Fibroblast of lung (primary cell): Measurements from ENCODE around the gene SIX1. TPM values are rescaled to one million over a fixed set of nuclear protein-coding genes. Genes with fewer than 3 reads are reported as not detected.

ENCODE experiments used
- DNase-seq, 2 donors: peaks; one replicate each; pipeline versions ENCODE4 v3.0.0 to v3.0.0-alpha.2; 2010; ENCODE audit warnings: low read depth in 2 of 2
- H2AFZ ChIP-seq: 2 replicates; pipeline ENCODE4 v1.5.1; 2012; ENCODE audit warnings: low read length, control low read depth, inconsistent platforms
- H3K27ac ChIP-seq: 2 replicates; pipeline ENCODE4 v1.5.1; 2011; ENCODE audit warnings: low read length, control low read depth; ENCODE audit not compliant: insufficient read depth
- H3K27me3 ChIP-seq: 2 replicates; pipeline ENCODE4 v1.5.1; 2011; ENCODE audit warnings: mild to moderate bottlenecking, low read length; ENCODE audit not compliant: control insufficient read depth, insufficient read depth
- H3K36me3 ChIP-seq: 2 replicates; pipeline ENCODE4 v1.5.1; 2011; ENCODE audit warnings: low read length; ENCODE audit not compliant: control insufficient read depth, insufficient read depth
- H3K4me1 ChIP-seq: 2 replicates; pipeline ENCODE4 v1.5.1; 2011; ENCODE audit warnings: low read length; ENCODE audit not compliant: control insufficient read depth, insufficient read depth; ENCODE audit errors: extremely low read depth
- H3K4me2 ChIP-seq: 2 replicates; pipeline ENCODE4 v1.5.1; 2011; ENCODE audit warnings: low read length, control low read depth; ENCODE audit not compliant: insufficient read depth; ENCODE audit errors: extremely low read depth
- H3K4me3 ChIP-seq, 4 experiments: fragments of 200-600 bp in 1 of 4; sonication (generic) in 1 of 4; replicated peaks in 1 of 4; 2 replicates each; pipeline ENCODE4 v1.5.1; 2011 to 2016; ENCODE audit warnings: low read length in 4 of 4, low read depth in 3 of 4, mild to moderate bottlenecking in 3 of 4, control low read depth in 2 of 4, inconsistent platforms in 1 of 4, mixed read lengths in 1 of 4; ENCODE audit not compliant: insufficient read depth in 1 of 4; ENCODE audit errors: control extremely low read depth in 1 of 4
- H3K79me2 ChIP-seq: 2 replicates; pipeline ENCODE4 v1.5.1; 2012; ENCODE audit warnings: mild to moderate bottlenecking, low read length, inconsistent platforms; ENCODE audit not compliant: control insufficient read depth, insufficient read depth
- H3K9ac ChIP-seq: 2 replicates; pipeline ENCODE4 v1.5.1; 2011; ENCODE audit warnings: mild to moderate bottlenecking, low read length, control low read depth; ENCODE audit not compliant: insufficient read depth
- H3K9me3 ChIP-seq: 2 replicates; pipeline ENCODE4 v1.5.1; 2012; ENCODE audit warnings: low read depth, low read length; ENCODE audit not compliant: control insufficient read depth, insufficient read depth
- H4K20me1 ChIP-seq: 2 replicates; pipeline ENCODE4 v1.5.1; 2011; ENCODE audit warnings: low read length; ENCODE audit not compliant: control insufficient read depth, insufficient read depth; ENCODE audit errors: extremely low read depth
- EZH2 ChIP-seq: IDR thresholded peaks from 2 replicates; pipeline ENCODE4 v1.5.1; 2012; ENCODE audit warnings: low read length, control low read depth, mild to moderate bottlenecking; ENCODE audit errors: missing control alignments
- polyA plus RNA-seq, 2 donors: library from polyadenylated mRNA; depleted of rRNA in 1 of 2; stranded (reverse) in 1 of 2; unstranded in 1 of 2; fragments of >200 nt; gene quantifications; 2 replicates each; pipeline ENCODE4 v1.2.1, GENCODE V29; 2011 to 2012; ENCODE audit warnings: missing spikeins in 1 of 2
- total RNA-seq: library from RNA; depleted of rRNA; stranded (reverse); fragments of >200 nt; gene quantifications from 2 replicates; pipeline ENCODE4 v1.2.1, GENCODE V29; 2014
- TF ChIP-seq, protein P1 (sequence below), 2 donors: IDR thresholded peaks in 1 of 2; conservative IDR thresholded peaks in 1 of 2; 1 replicate in 1 of 2; 2 replicates in 1 of 2; pipeline ENCODE4 v1.5.1; 2011 to 2012; ENCODE audit warnings: low read length in 2 of 2, control low read depth in 1 of 2, inconsistent platforms in 1 of 2, low read depth in 1 of 2, mild to moderate bottlenecking in 1 of 2

The SIX1 gene
- total and polyA plus RNA-seq, 2 donors (not counting 1 experiment from before 2014, with no cell fraction given): 6.9 to 8.3 TPM

DNA sequence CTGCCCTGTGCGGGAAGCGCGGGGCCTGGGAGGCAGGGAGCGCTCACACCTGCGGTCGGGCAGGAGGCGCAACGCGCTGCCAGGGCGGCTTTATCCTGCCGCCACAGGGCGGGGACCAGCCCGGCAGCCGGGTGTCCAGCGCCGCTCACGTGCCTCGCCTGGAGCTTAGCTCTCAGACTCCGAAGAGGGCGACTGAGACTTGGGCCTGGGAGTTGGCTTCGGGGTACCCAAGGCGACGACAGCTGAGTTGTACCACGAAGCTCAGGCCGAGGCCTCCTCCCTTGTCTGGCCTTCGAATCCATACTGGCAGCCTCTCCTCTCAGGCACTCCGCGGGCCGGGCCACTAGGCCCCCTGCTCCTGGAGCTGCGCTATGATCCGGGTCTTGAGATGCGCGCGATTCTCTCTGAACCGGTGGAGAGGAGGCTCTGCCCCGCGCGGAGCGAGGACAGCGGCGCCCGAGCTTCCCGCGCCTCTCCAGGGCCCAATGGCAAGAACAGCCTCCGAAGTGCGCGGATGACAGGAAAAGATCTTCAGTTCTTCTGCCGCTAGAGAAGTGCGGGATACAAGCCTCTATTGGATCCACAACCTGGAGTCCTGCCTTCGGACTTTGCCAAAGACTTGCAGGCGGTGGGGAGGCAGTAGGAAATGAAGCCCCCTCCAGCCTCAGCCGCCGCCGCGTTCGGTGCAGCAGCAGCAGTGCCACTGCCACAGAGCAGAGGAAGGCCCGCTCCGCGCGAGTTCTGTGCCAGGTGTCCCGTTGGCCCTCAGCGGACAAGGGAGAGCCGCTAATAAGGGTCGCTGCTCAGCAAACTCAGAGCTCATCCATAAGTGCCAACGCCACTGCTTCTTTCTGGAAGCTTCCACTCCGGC is 6.8 kb downstream of the SIX1 start:
- peak in 1 of 2 donors; percentile 35 for DNase-seq
- peak overlapping the region in 1 of 4 experiments; percentile 89 for H3K4me3 ChIP-seq
- H3K27me3 ChIP-seq: peaks cover 48% of the 10 kb centered on the region
- peaks cover 5% of the 10 kb centered on the region for H3K4me1 ChIP-seq
- H3K9ac ChIP-seq: no peak overlapping the region
- H3K27ac ChIP-seq: no peak overlapping the region
- peak overlapping the region; percentile 60 for H3K4me2 ChIP-seq
- H4K20me1 ChIP-seq: no peaks in the 10 kb centered on the region
- no peak overlapping the region for H2AFZ ChIP-seq
- H3K79me2 ChIP-seq: peaks cover 12% of the 10 kb centered on the region
- H3K9me3 ChIP-seq: no peaks in the 10 kb centered on the region
- TF ChIP-seq, protein P1, sequence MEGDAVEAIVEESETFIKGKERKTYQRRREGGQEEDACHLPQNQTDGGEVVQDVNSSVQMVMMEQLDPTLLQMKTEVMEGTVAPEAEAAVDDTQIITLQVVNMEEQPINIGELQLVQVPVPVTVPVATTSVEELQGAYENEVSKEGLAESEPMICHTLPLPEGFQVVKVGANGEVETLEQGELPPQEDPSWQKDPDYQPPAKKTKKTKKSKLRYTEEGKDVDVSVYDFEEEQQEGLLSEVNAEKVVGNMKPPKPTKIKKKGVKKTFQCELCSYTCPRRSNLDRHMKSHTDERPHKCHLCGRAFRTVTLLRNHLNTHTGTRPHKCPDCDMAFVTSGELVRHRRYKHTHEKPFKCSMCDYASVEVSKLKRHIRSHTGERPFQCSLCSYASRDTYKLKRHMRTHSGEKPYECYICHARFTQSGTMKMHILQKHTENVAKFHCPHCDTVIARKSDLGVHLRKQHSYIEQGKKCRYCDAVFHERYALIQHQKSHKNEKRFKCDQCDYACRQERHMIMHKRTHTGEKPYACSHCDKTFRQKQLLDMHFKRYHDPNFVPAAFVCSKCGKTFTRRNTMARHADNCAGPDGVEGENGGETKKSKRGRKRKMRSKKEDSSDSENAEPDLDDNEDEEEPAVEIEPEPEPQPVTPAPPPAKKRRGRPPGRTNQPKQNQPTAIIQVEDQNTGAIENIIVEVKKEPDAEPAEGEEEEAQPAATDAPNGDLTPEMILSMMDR (conservative IDR thresholded peaks at IDR 0.05 in 1 of 2, IDR thresholded peaks at IDR 0.05 in 1 of 2; ENCODE audit: low read depth in 1 of 2, low read length in 2 of 2): no peak
- TF ChIP-seq EZH2: peak; percentile 63
- H3K36me3 ChIP-seq: peaks cover 5% of the 10 kb centered on the region

DNA sequence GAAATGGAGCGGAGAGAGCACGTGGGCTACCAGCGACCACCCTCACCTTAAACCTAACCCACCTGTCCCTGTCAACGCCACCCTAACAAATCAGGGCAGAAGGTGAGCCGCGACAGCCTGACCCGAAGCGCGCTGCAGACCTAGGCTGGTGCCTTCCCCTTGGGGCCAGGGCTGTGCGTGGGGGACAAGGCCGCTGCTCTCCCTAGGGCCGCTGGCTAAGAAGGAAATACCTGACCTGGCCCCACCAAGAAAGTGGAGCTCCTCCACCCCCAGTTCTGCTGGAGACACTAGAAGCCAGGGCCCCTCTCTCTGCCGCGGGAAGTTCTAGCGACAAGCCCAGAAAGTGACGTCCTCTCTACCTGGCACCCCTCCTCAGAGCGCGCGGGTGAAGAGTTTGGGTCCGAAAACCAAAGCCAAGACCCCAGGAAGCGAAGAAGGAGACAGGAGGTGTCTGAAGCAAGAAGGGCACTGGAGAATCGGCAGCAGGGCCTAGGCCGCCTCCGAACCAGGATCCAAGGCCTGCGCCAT is 7.5 kb downstream of the SIX1 start:
- TF ChIP-seq, protein P1 (conservative IDR thresholded peaks at IDR 0.05 in 1 of 2, IDR thresholded peaks at IDR 0.05 in 1 of 2; ENCODE audit: low read depth in 1 of 2, low read length in 2 of 2): no peak
- no peak for TF ChIP-seq EZH2
- Histone ChIP-seq H3K4me1 (peaks cover 5% of the 10 kb centered on the region), H3K4me2 (no peak overlapping the region), H3K9ac (no peak overlapping the region), H3K36me3 (peaks cover 5% of the 10 kb centered on the region), H3K27ac (no peak overlapping the region), H2AFZ (no peak overlapping the region), H3K9me3 (no peaks in the 10 kb centered on the region), H4K20me1 (no peaks in the 10 kb centered on the region), H3K79me2 (peaks cover 5% of the 10 kb centered on the region), H3K27me3 (peaks cover 46% of the 10 kb centered on the region), H3K4me3 (no peak overlapping the region)
- DNase-seq: no peak

DNA sequence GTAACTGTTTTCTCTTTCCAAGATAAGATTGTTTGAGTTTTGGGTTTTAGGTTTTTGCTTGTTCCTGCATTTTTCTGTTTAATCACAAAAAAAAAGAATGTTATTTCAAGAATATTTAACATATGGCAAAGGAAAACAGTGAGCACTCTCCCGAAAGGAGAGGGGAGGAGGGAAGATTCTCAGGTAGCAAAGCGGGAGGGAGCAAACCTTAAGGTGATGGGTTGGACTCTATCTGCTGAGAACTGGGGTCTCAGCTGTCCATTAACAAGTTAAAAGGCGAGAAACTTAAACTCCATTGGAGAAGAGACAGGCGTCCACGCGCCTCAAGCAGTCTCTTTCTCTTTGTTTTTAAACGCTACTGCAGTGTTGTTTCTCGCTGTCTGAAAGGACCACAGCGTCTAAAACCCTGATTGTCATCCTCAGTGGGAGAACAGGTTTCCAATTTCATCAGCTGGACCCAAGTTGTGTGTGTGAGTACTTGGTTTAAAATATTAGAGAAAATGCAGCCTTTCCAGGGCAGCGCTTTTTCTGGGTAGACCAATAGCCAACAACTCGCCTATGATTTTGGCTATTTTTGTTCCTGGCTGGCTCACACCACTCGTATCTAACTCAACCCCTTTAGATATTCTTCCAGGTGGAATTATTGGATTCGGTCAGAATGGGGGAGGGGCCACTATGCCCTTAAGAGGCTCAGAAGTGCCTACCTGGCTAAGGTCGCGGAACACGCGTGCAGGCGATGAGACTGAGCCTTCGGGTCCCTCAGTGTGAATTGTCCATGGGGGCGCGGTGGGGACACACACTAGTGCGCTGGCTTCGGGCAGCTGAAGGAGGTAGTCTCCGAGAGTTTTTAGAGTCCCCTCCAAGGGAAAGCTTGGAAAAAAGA is 8.2 kb downstream of the SIX1 start:
- Histone ChIP-seq H3K36me3 (peaks cover 5% of the 10 kb centered on the region), H3K9me3 (no peaks in the 10 kb centered on the region), H2AFZ (no peak overlapping the region), H3K4me3 (no peak overlapping the region), H4K20me1 (no peaks in the 10 kb centered on the region), H3K27me3 (peaks cover 41% of the 10 kb centered on the region), H3K9ac (no peak overlapping the region), H3K27ac (no peak overlapping the region), H3K4me2 (peak overlapping the region; percentile 42), H3K79me2 (peaks cover under 1% of the 10 kb centered on the region), H3K4me1 (peaks cover 5% of the 10 kb centered on the region)
- TF ChIP-seq, protein P1 (conservative IDR thresholded peaks at IDR 0.05 in 1 of 2, IDR thresholded peaks at IDR 0.05 in 1 of 2; ENCODE audit: low read depth in 1 of 2, low read length in 2 of 2): no peak
- no peak for TF ChIP-seq EZH2
- DNase-seq: no peak
